GM12878 (cell line): Measurements from ENCODE around the gene TPR. TPM values are rescaled to one million over a fixed set of nuclear protein-coding genes. Genes with fewer than 3 reads are reported as not detected.

Experiments
- ATAC-seq: fragments of 200-7000 bp; cut with Tn5 transposase; 3 replicates; pipeline ENCODE4 v1.9.1; 2020; ENCODE audit warnings: mild to moderate bottlenecking, moderate library complexity
- BruUV-seq: library from RNA; stranded (reverse); fragments of 400-500 nt; replicated peaks from 2 replicates; lab custom pipeline; 2021; lab: Mats Ljungman, UMichigan
- CTCF ChIA-PET: fragments of 300-600 bp; sonication (Branson Sonifier 250); formaldehyde crosslinking; extraction: SDS; loops from one replicate; lab custom pipeline; 2021; ENCODE audit warnings: inconsistent platforms; lab: Yijun Ruan, JAX
- POLR2A ChIA-PET: fragments of 350-600 bp; formaldehyde crosslinking; extraction: SDS; loops from one replicate; lab custom pipeline; 2021; ENCODE audit warnings: inconsistent platforms; lab: Charles Lee
- RAD21 ChIA-PET: fragments of 300-600 bp; sonication (Branson Sonifier 250); formaldehyde crosslinking; loops from one replicate; lab custom pipeline; 2023; ENCODE audit warnings: antibody characterized with exemption; ENCODE audit not compliant: unreplicated experiment; lab: Charles Lee
- SMC1A ChIA-PET: fragments of 300-600 bp; sonication (Branson Sonifier 250); formaldehyde crosslinking; loops from one replicate; lab custom pipeline; 2023; ENCODE audit not compliant: unreplicated experiment, uncharacterized antibody; lab: Charles Lee
- DNase-seq: peaks from one replicate; pipeline ENCODE4 v3.0.0-alpha.2; 2011; ENCODE audit warnings: low read depth, low spot score
- FAIRE-seq: peaks from 3 replicates; lab custom pipeline; 2011; peaks lifted over from hg19 to GRCh38; lab: Jason Lieb, UNC
- H2AFZ ChIP-seq: 2 replicates; pipeline ENCODE4 v1.6.0; 2011; ENCODE audit warnings: low read depth, low read length, control low read depth; ENCODE audit not compliant: control insufficient read depth
- H3K27ac ChIP-seq: 2 replicates; pipeline ENCODE4 v1.5.1; 2011; ENCODE audit warnings: control low read depth; ENCODE audit not compliant: control insufficient read depth, insufficient read depth
- H3K27me3 ChIP-seq, 2 experiments: replicated peaks in 1 of 2; 2 replicates each; pipeline versions ENCODE4 v1.6.0 to v1.6.1; 2011; ENCODE audit warnings: low read length in 1 of 2; ENCODE audit not compliant: control insufficient read depth in 2 of 2, insufficient read depth in 2 of 2
- H3K36me3 ChIP-seq, 2 experiments: 2 replicates each; pipeline ENCODE4 v1.5.1; 2011; ENCODE audit warnings: low read length in 1 of 2; ENCODE audit not compliant: control insufficient read depth in 2 of 2, insufficient read depth in 2 of 2
- H3K4me1 ChIP-seq: 2 replicates; pipeline ENCODE4 v1.6.1; 2011; ENCODE audit warnings: mild to moderate bottlenecking, low read length, moderate library complexity, mixed read lengths; ENCODE audit not compliant: control insufficient read depth, insufficient read depth
- H3K4me2 ChIP-seq: 2 replicates; pipeline ENCODE4 v1.6.0; 2011; ENCODE audit warnings: control low read depth; ENCODE audit not compliant: control insufficient read depth, insufficient read depth
- H3K4me3 ChIP-seq: fragments of 200-600 bp; sonication (generic); 2 replicates; pipeline ENCODE4 v1.5.1; 2016
- H3K79me2 ChIP-seq: 2 replicates; pipeline ENCODE4 v1.6.0; 2011; ENCODE audit warnings: low read length; ENCODE audit not compliant: control insufficient read depth, insufficient read depth
- H3K9ac ChIP-seq: 2 replicates; pipeline ENCODE4 v1.8.0; 2011; ENCODE audit warnings: low read length, control low read depth, mixed read lengths; ENCODE audit not compliant: control insufficient read depth, insufficient read depth
- H3K9me3 ChIP-seq: replicated peaks from 3 replicates; pipeline ENCODE4 v1.5.1; 2011; ENCODE audit warnings: mild to moderate bottlenecking, low read length; ENCODE audit not compliant: control insufficient read depth, insufficient read depth
- H4K20me1 ChIP-seq: 2 replicates; pipeline ENCODE4 v1.6.0; 2011; ENCODE audit not compliant: control insufficient read depth, insufficient read depth
- CBX5 ChIP-seq: sonication (generic); IDR thresholded peaks from 2 replicates; pipeline ENCODE4 v1.6.1; 2016; ENCODE audit warnings: low read depth, moderate library complexity, mild to moderate bottlenecking, inconsistent platforms
- CHD2 ChIP-seq: IDR thresholded peaks from 2 replicates; pipeline ENCODE4 v1.6.1; 2011; ENCODE audit warnings: low read depth, low read length, improper control_type of control experiment, borderline replicate concordance
- CREM ChIP-seq: IDR thresholded peaks from 2 replicates; pipeline ENCODE4 v1.6.1; 2014; ENCODE audit warnings: antibody characterized with exemption, low read depth
- E2F4 ChIP-seq: IDR thresholded peaks from 2 replicates; pipeline ENCODE4 v1.6.1; 2012; ENCODE audit warnings: low read depth, low read length, improper control_type of control experiment
- EZH2 ChIP-seq: IDR thresholded peaks from 2 replicates; pipeline ENCODE4 v1.6.1; 2012; ENCODE audit warnings: low read depth, mild to moderate bottlenecking, control low read depth, inconsistent platforms, low read length, borderline replicate concordance; ENCODE audit not compliant: control insufficient read depth
- HSF1 ChIP-seq: fragments of 150-350 bp; IDR thresholded peaks from 2 replicates; pipeline ENCODE4 v1.6.1; 2014; ENCODE audit warnings: mild to moderate bottlenecking, low read depth, low read length
- IRF5 ChIP-seq: fragments of 450-650 bp; IDR thresholded peaks from 2 replicates; pipeline ENCODE4 v1.6.1; 2017; ENCODE audit warnings: borderline replicate concordance
- SIX5 ChIP-seq: IDR thresholded peaks from 2 replicates; pipeline ENCODE4 v1.6.1; 2011; ENCODE audit warnings: mild to moderate bottlenecking, low read depth, low read length, moderate library complexity; ENCODE audit not compliant: severe bottlenecking
- STAT1 ChIP-seq: fragments of 450-650 bp; conservative IDR thresholded peaks from 2 replicates; pipeline ENCODE4 v1.6.1; 2014; ENCODE audit warnings: antibody characterized with exemption, mild to moderate bottlenecking
- SUPT20H ChIP-seq: IDR thresholded peaks from 2 replicates; pipeline ENCODE4 v1.6.1; 2011; ENCODE audit warnings: low read depth, mild to moderate bottlenecking, low read length, moderate library complexity, borderline replicate concordance; ENCODE audit not compliant: control insufficient read depth
- YY1 ChIP-seq: IDR thresholded peaks from 2 replicates; pipeline ENCODE4 v1.6.1; 2011; ENCODE audit warnings: low read depth, mild to moderate bottlenecking, low read length
- ZBTB40 ChIP-seq: fragments of 450-650 bp; IDR thresholded peaks from 2 replicates; pipeline ENCODE4 v1.6.1; 2016; ENCODE audit warnings: mild to moderate bottlenecking, moderate library complexity, borderline replicate concordance
- ZNF207 ChIP-seq: fragments of 450-650 bp; IDR thresholded peaks from 2 replicates; pipeline ENCODE4 v1.6.1; 2014; ENCODE audit warnings: antibody characterized with exemption, mild to moderate bottlenecking, borderline replicate concordance
- ZNF24 ChIP-seq: fragments of 450-650 bp; IDR thresholded peaks from 2 replicates; pipeline ENCODE4 v1.6.1; 2017; ENCODE audit warnings: antibody characterized with exemption, mild to moderate bottlenecking
- WGBS: methylation state at CpG from one replicate; pipeline ENCODE4 v1.1.6; 2016; ENCODE audit warnings: low lambda C conversion rate; ENCODE audit not compliant: insufficient replicate concordance, insufficient coverage; ENCODE audit errors: missing lambda C conversion rate; 5-methylcytosine and 5-hydroxymethylcytosine counted together
- in situ Hi-C: fragments of 300-500 bp; cut with MboI; formaldehyde crosslinking; loops from 9 replicates; pipeline ENCODE4 v1.14.3; 2018; ENCODE audit warnings: mixed read lengths
- intact Hi-C: fragments of 100-400 bp; cut with micrococcal nuclease; formaldehyde crosslinking; loops from one replicate; pipeline ENCODE4 v1.14.2; 2022; ENCODE audit not compliant: unreplicated experiment
- polyA plus RNA-seq, 11 experiments: library from polyadenylated mRNA; depleted of rRNA in 4 of 11; unstranded in 6 of 11; stranded (reverse) in 5 of 11; fragments of >200 nt; fragmentation: Nextera tagmentation in 4 of 11; fragmentation: Illumina TruSeq in 1 of 11; extraction: Ambion mirVana in 4 of 11; extraction: Trizol in 1 of 11; gene quantifications; 1 replicate in 1 of 11; 2 replicates in 10 of 11; pipeline versions ENCODE4 v1.2.1 to v1.2.3, GENCODE V29; 2011 to 2016; ENCODE audit warnings: inconsistent platforms in 2 of 11, missing spikeins in 2 of 11, low read depth in 1 of 11
- total RNA-seq, 4 experiments: library from RNA; depleted of rRNA in 3 of 4; stranded (reverse); fragments of >200 nt in 3 of 4; fragmentation: Illumina TruSeq in 1 of 4; extraction: Trizol in 1 of 4; gene quantifications; 2 replicates each; pipeline versions ENCODE4 v1.2.1 to v1.2.3, GENCODE V29; 2013 to 2021

The TPR gene
- total and polyA plus RNA-seq, 10 of the 15 experiments (the other 5 are each of a cell fraction or from before 2014, with no cell fraction given): 30.9 to 122 (median 92.2) TPM

- TF ChIP-seq YY1 (no peak), CHD2 (no peak), ZBTB40 (no peak), ZNF24 (no peak)
- TF ChIP-seq, all 136 proteins: peak for 0
Measured at GRCh38 chr1:186390925-186391324, 15.9 kb upstream of the TPR start (continued).

- ChIA-PET RAD21 (no interaction called here), SMC1A (interaction anchor here (1.2 to 2.0 kb wide), 2 partner anchors 12 to 14 kb away, joined by 4 to 6 read pairs; partner anchors contain the start of gene TPR), CTCF (interaction anchor here (1.9 kb wide), 1 partner anchor 12 kb away, joined by 10 read pairs; the partner anchor contains the start of genes ODR4 and TPR), POLR2A (no interaction called here)
- DNase-seq (no peak), ATAC-seq (no peak), FAIRE-seq (no peak)
- Histone ChIP-seq H3K36me3 (peaks cover 1 to 12% of the 10 kb centered on the region in 2 experiments; a peak in 3 of 4 replicates), H3K27ac (no peak overlapping the region), H2AFZ (no peak overlapping the region), H3K9ac (no peak overlapping the region), H3K27me3 (no peaks in the 10 kb centered on the region), H3K4me2 (no peak overlapping the region), H3K79me2 (no peaks in the 10 kb centered on the region; the same call in 1 of the 2 replicates), H3K4me1 (no peaks in the 10 kb centered on the region), H3K9me3 (no peaks in the 10 kb centered on the region), H4K20me1 (no peaks in the 10 kb centered on the region), H3K4me3 (no peak overlapping the region)
- intact Hi-C loops: no loop called here
- in situ Hi-C loops: no loop called here
- no TSS peak for BruUV-seq
- 99% methylated on average over 3 of the region's 3 CpGs for WGBS
- TF ChIP-seq E2F4 (no peak), CREM (no peak), STAT1 (no peak), CBX5 (no peak), IRF5 (no peak), SIX5 (no peak), ZNF207 (no peak), HSF1 (no peak), EZH2 (no peak), SUPT20H (no peak)
Measured at GRCh38 chr1:186386725-186387383, 11.8 kb upstream of the TPR start.
